ENCODE data around the gene TNFSF13.
A peak's percentile ranks its signal among the peaks of the same experiment; 100 is the strongest.

Gene TNFSF13
- total RNA-seq: 0 to 1.6 (median 0.13) reads per million in 9 experiments

GRCh38 chr17:7558544-7559319, at the start of gene TNFSF13:
Gene TNFSF13, plus strand, starts transcription at chr17:7558750. Its CDS starts 290 bp downstream, at chr17:7559040.
- Mint-ChIP-seq H3K9me3 (no peaks in the 10 kb centered on the region), H3K27me3 (no peaks in the 10 kb centered on the region), H3K4me1 (ENCODE audit: low read depth in 2 of 2) (peaks cover 32 to 38% of the 10 kb centered on the region in 2 donors), H3K36me3 (ENCODE audit: insufficient read depth) (peaks cover 29% of the 10 kb centered on the region), H3K4me3 (peak within 1 kb of the TSS in 1 of 2 donors; percentile 29), H3K27ac (peak within 1 kb of the TSS; percentile 60 to 65)
- DNase-seq (no peak), ATAC-seq (replicated peaks) (no peak)

- H3K36me3 Mint-ChIP-seq (ENCODE audit: insufficient read depth): peaks cover 100% of the 10 kb centered on the region
- no peaks in the 10 kb centered on the region for H3K4me1 Mint-ChIP-seq (ENCODE audit: low read depth in 2 of 2)
- no peaks in the 10 kb centered on the region for H3K27me3 Mint-ChIP-seq
- ATAC-seq (replicated peaks): no peak
- no peaks in the 10 kb centered on the region for H3K9me3 Mint-ChIP-seq
- no peak overlapping the region for H3K4me3 Mint-ChIP-seq
- no peak for DNase-seq
- H3K27ac Mint-ChIP-seq: peak overlapping the region in 1 of 2 donors; percentile 87
These were observed 49.7 kb upstream of the TNFSF13 start for GRCh38 chr17:7508846-7509245.

DNA sequence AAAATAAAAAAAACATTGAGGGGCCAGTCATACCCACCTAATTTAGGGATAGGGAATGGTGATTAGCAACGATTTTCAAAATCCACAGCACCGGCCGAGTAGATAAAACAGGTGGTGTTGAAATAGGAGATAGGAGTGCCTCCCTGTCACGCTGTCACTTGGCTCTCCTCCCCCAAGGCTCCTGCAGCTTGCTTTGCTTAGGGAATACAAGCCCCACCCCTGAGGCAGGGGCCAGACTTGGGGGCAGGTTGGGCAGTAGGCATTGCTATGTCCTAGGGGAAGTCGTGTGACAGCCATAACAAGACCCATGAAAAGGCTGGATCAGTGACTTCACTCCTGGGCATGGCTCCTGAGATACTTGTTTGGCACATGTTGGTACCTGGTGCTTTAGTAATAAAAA, 48.6 kb upstream of the TNFSF13 start:
- no peak for ATAC-seq (replicated peaks)
- Mint-ChIP-seq H3K4me1 (ENCODE audit: low read depth in 2 of 2) (no peaks in the 10 kb centered on the region), H3K9me3 (no peaks in the 10 kb centered on the region), H3K4me3 (no peak overlapping the region), H3K27me3 (no peaks in the 10 kb centered on the region), H3K36me3 (ENCODE audit: insufficient read depth) (peaks cover 98% of the 10 kb centered on the region), H3K27ac (peak overlapping the region; percentile 63 to 92)
- DNase-seq: no peak

- Mint-ChIP-seq H3K36me3 (ENCODE audit: insufficient read depth) (peaks cover 89% of the 10 kb centered on the region), H3K9me3 (no peaks in the 10 kb centered on the region), H3K4me3 (peak overlapping the region in 1 of 2 donors; percentile 46), H3K4me1 (ENCODE audit: low read depth in 2 of 2) (no peaks in the 10 kb centered on the region), H3K27ac (peak overlapping the region; percentile 63 to 92), H3K27me3 (no peaks in the 10 kb centered on the region)
- no peak for ATAC-seq (replicated peaks)
- no peak for DNase-seq
These were observed 47.4 kb upstream of the TNFSF13 start for GRCh38 chr17:7511108-7511507.

DNA sequence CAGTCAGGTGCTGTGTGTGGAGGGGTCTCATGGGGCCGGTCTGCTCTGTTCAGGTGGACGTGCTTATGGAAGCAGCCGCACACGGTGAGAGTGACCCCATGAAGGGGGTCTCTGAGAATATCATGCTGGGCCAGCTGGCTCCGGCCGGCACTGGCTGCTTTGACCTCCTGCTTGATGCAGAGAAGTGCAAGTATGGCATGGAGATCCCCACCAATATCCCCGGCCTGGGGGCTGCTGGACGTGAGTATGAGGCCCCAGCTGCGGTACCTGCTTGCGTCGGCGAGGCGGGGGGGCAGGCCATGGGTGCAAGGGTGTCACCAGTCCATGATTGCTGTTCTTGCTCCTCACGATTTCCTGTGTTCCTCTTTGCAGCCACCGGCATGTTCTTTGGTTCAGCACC, 46.4 kb upstream of the TNFSF13 start:
- no peaks in the 10 kb centered on the region for H3K4me1 Mint-ChIP-seq (ENCODE audit: low read depth in 2 of 2)
- H3K36me3 Mint-ChIP-seq (ENCODE audit: insufficient read depth): peaks cover 89% of the 10 kb centered on the region
- no peak overlapping the region for H3K4me3 Mint-ChIP-seq
- H3K27me3 Mint-ChIP-seq: no peaks in the 10 kb centered on the region
- H3K9me3 Mint-ChIP-seq: no peaks in the 10 kb centered on the region
- no peak for DNase-seq
- ATAC-seq (replicated peaks): no peak
- peak overlapping the region; percentile 63 to 92 for H3K27ac Mint-ChIP-seq

GRCh38 chr17:7512824-7513540, 45.6 kb upstream of the TNFSF13 start:
- Mint-ChIP-seq H3K4me1 (ENCODE audit: low read depth in 2 of 2) (no peaks in the 10 kb centered on the region), H3K9me3 (no peaks in the 10 kb centered on the region), H3K4me3 (no peak overlapping the region), H3K27ac (peak overlapping the region; percentile 12 to 92), H3K36me3 (ENCODE audit: insufficient read depth) (peaks cover 80% of the 10 kb centered on the region), H3K27me3 (no peaks in the 10 kb centered on the region)
- DNase-seq (no peak), ATAC-seq (replicated peaks) (peak; percentile 7)

- Mint-ChIP-seq H3K27ac (peak overlapping the region in 1 of 2 donors; percentile 92), H3K4me3 (no peak overlapping the region), H3K36me3 (ENCODE audit: insufficient read depth) (peaks cover 71% of the 10 kb centered on the region), H3K4me1 (ENCODE audit: low read depth in 2 of 2) (no peaks in the 10 kb centered on the region), H3K9me3 (no peaks in the 10 kb centered on the region), H3K27me3 (no peaks in the 10 kb centered on the region)
- DNase-seq (no peak), ATAC-seq (replicated peaks) (no peak)
These were observed 44.6 kb upstream of the TNFSF13 start for GRCh38 chr17:7513850-7514419.

DNA sequence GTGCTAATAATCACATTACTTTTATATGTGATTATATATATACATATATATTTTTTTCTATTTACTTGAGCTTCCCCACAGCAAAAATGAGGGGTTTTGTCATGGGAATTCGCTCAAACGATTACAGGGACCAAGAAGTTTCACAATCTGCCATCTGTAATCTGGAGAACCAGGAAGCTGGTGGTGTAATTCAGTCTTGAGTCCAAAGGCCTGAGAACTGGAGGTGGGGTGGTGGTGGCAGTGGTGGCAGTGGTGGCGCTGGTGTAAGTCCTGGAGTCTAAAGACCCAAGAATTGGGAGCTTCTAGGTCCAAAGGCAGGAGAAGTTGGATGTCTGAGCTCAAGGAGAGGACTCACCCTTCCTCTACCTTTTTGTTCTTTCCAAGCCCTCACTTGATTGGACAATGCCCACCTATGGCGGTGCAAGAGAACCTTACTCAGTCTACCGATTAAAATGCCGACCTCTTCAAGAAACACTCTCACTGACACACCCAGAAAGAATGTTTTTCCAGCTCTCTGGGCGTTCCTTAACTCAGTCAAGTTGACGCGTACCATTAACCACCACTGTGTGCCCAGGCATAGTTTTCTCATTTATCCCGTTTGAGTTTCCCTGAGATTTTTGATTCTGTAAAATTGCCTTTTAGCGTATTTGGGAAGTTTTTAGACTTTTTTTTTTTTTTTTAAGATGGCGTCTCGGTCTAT, 42.5 kb upstream of the TNFSF13 start:
- peak overlapping the region in 1 of 2 donors; percentile 12 for H3K27ac Mint-ChIP-seq
- H3K4me3 Mint-ChIP-seq: no peak overlapping the region
- H3K9me3 Mint-ChIP-seq: no peaks in the 10 kb centered on the region
- no peak for DNase-seq
- no peaks in the 10 kb centered on the region for H3K4me1 Mint-ChIP-seq (ENCODE audit: low read depth in 2 of 2)
- no peak for ATAC-seq (replicated peaks)
- peaks cover 53% of the 10 kb centered on the region for H3K36me3 Mint-ChIP-seq (ENCODE audit: insufficient read depth)
- H3K27me3 Mint-ChIP-seq: no peaks in the 10 kb centered on the region

DNA sequence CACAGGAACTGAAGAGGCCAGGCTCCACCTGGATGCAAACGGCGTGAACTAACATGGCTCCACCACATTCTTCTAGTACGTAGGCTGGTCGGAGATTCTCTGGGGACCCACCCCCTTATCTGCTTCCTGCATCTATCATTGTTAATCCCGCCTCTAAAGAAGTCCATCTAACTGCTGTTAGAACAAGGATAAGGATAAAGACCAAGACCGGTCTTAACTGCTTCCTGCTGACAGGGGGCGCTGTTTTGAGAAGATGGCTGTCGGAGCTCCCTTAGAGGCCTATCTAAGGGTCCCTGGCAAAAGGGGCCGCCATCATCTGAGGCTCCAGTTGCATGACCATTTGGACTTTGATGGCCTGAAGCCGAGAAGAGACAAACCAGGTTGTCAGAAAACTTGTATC, 35.5 kb upstream of the TNFSF13 start:
- peak; percentile 69 for ATAC-seq (replicated peaks)
- Mint-ChIP-seq H3K4me1 (ENCODE audit: low read depth in 2 of 2) (peaks cover 0 to 3% of the 10 kb centered on the region in 2 donors), H3K4me3 (no peak overlapping the region), H3K27ac (no peak overlapping the region), H3K36me3 (ENCODE audit: insufficient read depth) (peaks cover 9% of the 10 kb centered on the region), H3K9me3 (no peaks in the 10 kb centered on the region), H3K27me3 (no peaks in the 10 kb centered on the region)
- peak in 2 of 3 experiments; percentile 49 to 53 for DNase-seq

- Mint-ChIP-seq H3K4me3 (no peak overlapping the region), H3K9me3 (no peaks in the 10 kb centered on the region), H3K36me3 (ENCODE audit: insufficient read depth) (peaks cover 4% of the 10 kb centered on the region), H3K27ac (no peak overlapping the region), H3K4me1 (ENCODE audit: low read depth in 2 of 2) (no peaks in the 10 kb centered on the region), H3K27me3 (no peaks in the 10 kb centered on the region)
- ATAC-seq (replicated peaks) (no peak), DNase-seq (no peak)
These were observed 29.7 kb upstream of the TNFSF13 start for GRCh38 chr17:7528842-7529241.

DNA sequence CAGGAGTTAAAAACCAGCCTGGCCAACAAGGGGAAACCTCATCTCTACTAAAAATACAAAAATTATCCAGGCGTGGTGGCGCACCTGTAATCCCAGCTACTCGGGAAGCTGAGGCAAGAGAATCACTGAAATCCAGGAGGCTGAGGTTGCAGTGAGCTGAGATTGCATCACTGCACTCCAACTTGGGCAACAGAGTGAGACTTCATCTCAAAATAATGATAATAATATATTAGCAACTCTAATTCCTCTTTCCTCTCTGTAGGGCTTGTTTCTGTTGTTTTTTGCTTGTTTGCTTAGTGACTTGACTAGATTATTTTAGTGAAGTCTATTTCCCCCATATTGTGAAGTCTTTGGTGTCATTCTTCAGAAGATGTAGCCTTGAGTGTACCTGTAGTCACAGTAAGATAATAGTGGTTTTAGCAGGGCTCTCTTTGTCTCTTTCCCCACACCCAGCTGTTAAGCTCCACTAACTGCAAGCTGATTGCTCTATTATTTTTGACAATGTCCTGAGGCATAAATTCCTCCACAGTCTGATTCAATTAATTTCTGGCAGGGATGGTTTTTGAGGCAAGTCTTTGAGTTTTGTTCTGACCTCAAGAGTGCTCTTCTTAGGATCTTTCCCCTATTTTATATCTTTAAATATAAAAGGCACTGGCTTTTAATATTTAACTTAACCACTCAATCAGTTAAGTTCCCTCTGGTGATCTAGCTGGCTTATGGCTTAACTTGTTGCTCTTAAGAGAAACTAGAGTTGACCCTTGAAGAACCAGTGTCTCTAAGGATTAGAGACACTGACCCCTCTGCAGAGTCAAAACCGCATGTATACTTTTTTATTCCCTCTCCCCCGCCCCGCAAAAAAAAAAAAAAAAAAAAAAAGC, 28.3 kb upstream of the TNFSF13 start:
- no peaks in the 10 kb centered on the region for H3K9me3 Mint-ChIP-seq
- H3K27me3 Mint-ChIP-seq: no peaks in the 10 kb centered on the region
- H3K4me1 Mint-ChIP-seq (ENCODE audit: low read depth in 2 of 2): no peaks in the 10 kb centered on the region
- peaks cover 4% of the 10 kb centered on the region for H3K36me3 Mint-ChIP-seq (ENCODE audit: insufficient read depth)
- ATAC-seq (replicated peaks): no peak
- no peak overlapping the region for H3K4me3 Mint-ChIP-seq
- DNase-seq: no peak
- H3K27ac Mint-ChIP-seq: no peak overlapping the region

GRCh38 chr17:7538050-7538449, 20.5 kb upstream of the TNFSF13 start:
- Mint-ChIP-seq H3K9me3 (peaks cover 0 to 3% of the 10 kb centered on the region in 2 donors), H3K4me1 (ENCODE audit: low read depth in 2 of 2) (no peaks in the 10 kb centered on the region), H3K4me3 (no peak overlapping the region), H3K27me3 (peaks cover 0 to 9% of the 10 kb centered on the region in 2 donors), H3K36me3 (ENCODE audit: insufficient read depth) (peaks cover 3% of the 10 kb centered on the region), H3K27ac (no peak overlapping the region)
- DNase-seq (no peak), ATAC-seq (replicated peaks) (no peak)
